Loucy (cell line): ENCODE data around the gene TNP2.

Source experiments
- H2AFZ ChIP-seq: fragments of 200-600 bp; sonication (generic); 2 replicates; pipeline ENCODE4 v1.6.0; 2016; ENCODE audit warnings: antibody characterized with exemption, mild to moderate bottlenecking, low read length, moderate library complexity
- H3F3A ChIP-seq: fragments of 200-600 bp; 2 replicates; pipeline ENCODE4 v1.6.0; 2016; ENCODE audit warnings: antibody characterized with exemption, low read depth, mild to moderate bottlenecking
- H3K27me3 ChIP-seq: fragments of 200-600 bp; sonication (generic); 2 replicates; pipeline ENCODE4 v1.6.1; 2014; ENCODE audit warnings: low read length, mild to moderate bottlenecking; ENCODE audit not compliant: insufficient read depth, poor library complexity, severe bottlenecking
- H3K36me3 ChIP-seq: fragments of 200-600 bp; sonication (generic); 2 replicates; pipeline ENCODE4 v1.6.1; 2016; ENCODE audit warnings: low read length; ENCODE audit not compliant: insufficient read depth
- H3K4me1 ChIP-seq: fragments of 200-600 bp; sonication (generic); 2 replicates; pipeline ENCODE4 v1.5.1; 2014; ENCODE audit warnings: low read length, mild to moderate bottlenecking; ENCODE audit not compliant: insufficient read depth, poor library complexity, severe bottlenecking
- H3K4me2 ChIP-seq: fragments of 200-600 bp; sonication (generic); 2 replicates; pipeline ENCODE4 v1.6.0; 2014; ENCODE audit warnings: antibody characterized with exemption, low read length, low read depth, mild to moderate bottlenecking; ENCODE audit not compliant: poor library complexity, severe bottlenecking
- H3K4me3 ChIP-seq: fragments of 200-600 bp; sonication (generic); 2 replicates; pipeline ENCODE4 v1.5.1; 2014; ENCODE audit warnings: low read length, mild to moderate bottlenecking, mixed read lengths; ENCODE audit not compliant: poor library complexity, severe bottlenecking
- H3K79me2 ChIP-seq: fragments of 200-600 bp; sonication (generic); 2 replicates; pipeline ENCODE4 v1.6.1; 2014; ENCODE audit warnings: low read length; ENCODE audit not compliant: insufficient read depth
- H3K9ac ChIP-seq: fragments of 200-600 bp; sonication (generic); 2 replicates; pipeline ENCODE4 v1.6.0; 2014; ENCODE audit warnings: mild to moderate bottlenecking, low read depth, low read length, moderate library complexity; ENCODE audit not compliant: poor library complexity, severe bottlenecking
- H3K9me2 ChIP-seq: fragments of 200-600 bp; sonication (generic); replicated peaks from 2 replicates; pipeline ENCODE4 v1.6.1; 2016; ENCODE audit warnings: low read depth, low read length, mixed read lengths
- H3K9me3 ChIP-seq: fragments of 200-600 bp; sonication (generic); 2 replicates; pipeline ENCODE4 v1.6.1; 2014; ENCODE audit warnings: mild to moderate bottlenecking, antibody characterized with exemption, low read length, low read depth; ENCODE audit not compliant: insufficient read depth
- H4K20me1 ChIP-seq: fragments of 200-600 bp; sonication (generic); 2 replicates; pipeline ENCODE4 v1.6.0; 2014; ENCODE audit warnings: antibody characterized with exemption, low read length, mild to moderate bottlenecking; ENCODE audit not compliant: insufficient read depth, poor library complexity, severe bottlenecking
- EZH2phosphoT487 ChIP-seq: fragments of 200-600 bp; IDR thresholded peaks from 2 replicates; pipeline ENCODE4 v1.6.1; 2018; ENCODE audit warnings: antibody characterized with exemption, mild to moderate bottlenecking, moderate library complexity, borderline replicate concordance
- TF ChIP-seq, protein P1 (sequence below): fragments of 200-600 bp; sonication (generic); conservative IDR thresholded peaks from 2 replicates; pipeline ENCODE4 v1.5.1; 2014; ENCODE audit warnings: mild to moderate bottlenecking, antibody characterized with exemption, low read length

The TNP2 gene

DNA sequence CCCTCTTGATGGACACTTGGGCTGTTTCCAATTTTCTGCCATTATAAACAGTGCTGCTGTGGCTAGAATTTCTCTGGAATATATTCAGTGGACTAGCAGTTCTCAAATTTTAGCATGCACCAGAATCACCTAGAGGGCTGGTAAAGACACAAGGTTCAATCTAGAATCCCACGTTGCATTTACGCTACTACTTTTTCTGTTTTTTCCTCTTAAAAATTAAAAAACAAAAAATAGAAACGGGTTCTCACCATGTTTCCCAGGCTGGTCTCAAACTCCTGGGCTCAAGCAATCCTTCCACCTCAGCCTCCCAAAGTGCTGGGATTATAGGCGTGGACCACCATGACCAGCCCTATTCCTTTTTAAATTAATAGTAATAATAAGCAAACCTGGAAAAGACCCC is 26.5 kb upstream of the TNP2 start:
- H4K20me1 ChIP-seq = no peaks in the 10 kb centered on the region

DNA sequence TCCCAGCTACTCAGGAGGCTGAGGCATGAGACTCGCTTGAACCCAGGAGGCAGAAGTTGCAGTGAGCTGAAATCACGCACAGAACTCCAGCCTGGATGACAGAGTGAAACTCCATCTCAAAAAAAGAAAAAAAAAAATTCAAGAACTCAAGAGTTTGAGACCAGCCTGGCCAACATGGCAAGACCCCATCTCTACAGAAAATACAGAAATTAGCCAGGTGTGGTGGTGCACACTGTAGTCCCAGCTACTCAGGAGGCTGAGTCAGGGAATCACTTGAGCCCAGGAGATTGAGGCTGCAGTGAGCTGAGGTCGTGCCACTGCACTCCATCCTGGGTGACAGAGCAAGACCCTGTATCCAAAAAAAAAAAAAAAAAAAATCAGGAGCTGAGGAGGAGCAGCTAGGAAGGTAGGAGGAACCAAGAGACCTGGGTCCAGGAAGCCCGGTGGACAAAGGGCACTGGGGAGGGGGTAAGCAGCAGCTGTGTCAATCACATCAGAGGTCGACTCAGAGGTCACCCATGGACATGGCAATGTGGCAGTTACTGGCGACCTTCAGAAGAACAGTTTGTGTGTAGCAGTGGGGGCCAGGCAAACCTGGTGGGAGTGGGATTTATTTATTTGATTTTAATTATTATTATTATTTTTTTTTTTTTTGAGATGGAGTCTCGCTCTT is 23.1 kb upstream of the TNP2 start:
- Histone ChIP-seq H2AFZ (no peak overlapping the region), H3K4me1 (peaks cover 11% of the 10 kb centered on the region), H3F3A (no peaks in the 10 kb centered on the region), H3K36me3 (no peaks in the 10 kb centered on the region), H3K4me3 (no peak overlapping the region), H3K9me2 (no peaks in the 10 kb centered on the region), H3K9me3 (no peaks in the 10 kb centered on the region), H3K9ac (no peak overlapping the region), H4K20me1 (no peaks in the 10 kb centered on the region), H3K4me2 (no peak overlapping the region), H3K27me3 (no peaks in the 10 kb centered on the region), H3K79me2 (no peaks in the 10 kb centered on the region)
- TF ChIP-seq, protein P1, sequence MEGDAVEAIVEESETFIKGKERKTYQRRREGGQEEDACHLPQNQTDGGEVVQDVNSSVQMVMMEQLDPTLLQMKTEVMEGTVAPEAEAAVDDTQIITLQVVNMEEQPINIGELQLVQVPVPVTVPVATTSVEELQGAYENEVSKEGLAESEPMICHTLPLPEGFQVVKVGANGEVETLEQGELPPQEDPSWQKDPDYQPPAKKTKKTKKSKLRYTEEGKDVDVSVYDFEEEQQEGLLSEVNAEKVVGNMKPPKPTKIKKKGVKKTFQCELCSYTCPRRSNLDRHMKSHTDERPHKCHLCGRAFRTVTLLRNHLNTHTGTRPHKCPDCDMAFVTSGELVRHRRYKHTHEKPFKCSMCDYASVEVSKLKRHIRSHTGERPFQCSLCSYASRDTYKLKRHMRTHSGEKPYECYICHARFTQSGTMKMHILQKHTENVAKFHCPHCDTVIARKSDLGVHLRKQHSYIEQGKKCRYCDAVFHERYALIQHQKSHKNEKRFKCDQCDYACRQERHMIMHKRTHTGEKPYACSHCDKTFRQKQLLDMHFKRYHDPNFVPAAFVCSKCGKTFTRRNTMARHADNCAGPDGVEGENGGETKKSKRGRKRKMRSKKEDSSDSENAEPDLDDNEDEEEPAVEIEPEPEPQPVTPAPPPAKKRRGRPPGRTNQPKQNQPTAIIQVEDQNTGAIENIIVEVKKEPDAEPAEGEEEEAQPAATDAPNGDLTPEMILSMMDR = no peak

More for the DNA sequence above, 26.5 kb upstream of the TNP2 start:
- H3F3A ChIP-seq = no peaks in the 10 kb centered on the region
- H3K9me3 ChIP-seq = no peaks in the 10 kb centered on the region
- H3K36me3 ChIP-seq = no peaks in the 10 kb centered on the region
- H2AFZ ChIP-seq = no peak overlapping the region
- H3K79me2 ChIP-seq = no peaks in the 10 kb centered on the region
- peaks cover 18% of the 10 kb centered on the region for H3K4me1 ChIP-seq
- no peak overlapping the region for H3K4me3 ChIP-seq
- H3K27me3 ChIP-seq = no peaks in the 10 kb centered on the region
- H3K4me2 ChIP-seq = no peak overlapping the region
- no peak overlapping the region for H3K9ac ChIP-seq
- TF ChIP-seq, protein P1 = no peak
- no peak for TF ChIP-seq EZH2phosphoT487
- H3K9me2 ChIP-seq = no peaks in the 10 kb centered on the region

DNA sequence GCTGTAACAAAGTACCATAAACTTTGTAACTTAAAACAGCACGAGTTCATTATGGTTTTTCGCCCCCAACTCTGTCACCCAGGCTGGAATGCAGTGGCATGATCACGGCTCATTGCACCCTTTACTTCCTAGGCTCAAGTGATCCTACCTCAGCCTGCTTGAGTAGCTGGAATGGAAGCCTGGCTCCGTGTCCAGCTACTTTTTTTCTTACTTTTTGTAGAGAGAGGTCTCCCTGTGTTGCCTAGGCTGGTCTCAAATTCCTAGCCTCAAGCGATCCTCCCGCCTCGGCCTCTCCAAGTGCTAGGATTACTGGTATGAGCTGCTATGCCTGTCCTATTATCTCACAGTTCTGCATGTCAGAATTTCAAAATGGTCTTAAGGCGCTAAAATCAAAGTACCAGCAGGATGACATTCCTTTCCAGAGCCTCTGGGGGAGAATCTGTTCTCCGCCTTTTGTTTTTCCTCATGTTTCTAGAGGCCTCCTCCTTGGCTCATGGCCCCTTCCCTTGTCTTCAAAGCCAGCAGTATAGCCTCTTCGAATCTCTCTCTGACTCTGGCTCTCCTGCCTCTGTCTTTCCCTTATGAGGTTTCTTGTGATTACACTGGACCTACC is 22.1 kb upstream of the TNP2 start:
- Histone ChIP-seq H3K9me3 (no peaks in the 10 kb centered on the region), H3K79me2 (no peaks in the 10 kb centered on the region), H4K20me1 (no peaks in the 10 kb centered on the region), H3K4me2 (no peak overlapping the region), H3K4me3 (no peak overlapping the region), H3K9ac (no peak overlapping the region), H3K36me3 (no peaks in the 10 kb centered on the region), H3K27me3 (no peaks in the 10 kb centered on the region), H3F3A (no peaks in the 10 kb centered on the region), H3K9me2 (no peaks in the 10 kb centered on the region), H2AFZ (no peak overlapping the region), H3K4me1 (peaks cover under 1% of the 10 kb centered on the region)
- TF ChIP-seq, protein P1 = no peak
- no peak for TF ChIP-seq EZH2phosphoT487
